H1 (cell line): ENCODE results near the gene ZNF511. TPM values are rescaled to one million over a fixed set of nuclear protein-coding genes. Genes with fewer than 3 reads are reported as not detected.

Experiments
- CHD2 ChIP-seq: IDR thresholded peaks from 2 replicates; pipeline ENCODE4 v1.6.1; 2012; ENCODE audit warnings: low read length, improper control_type of control experiment
- JUN ChIP-seq: IDR thresholded peaks from 2 replicates; pipeline ENCODE4 v1.6.1; 2011; ENCODE audit warnings: low read depth, mild to moderate bottlenecking, improper control_type of control experiment, low read length
- KDM4A ChIP-seq: IDR thresholded peaks from one replicate; pipeline ENCODE4 v1.7.1; 2012; ENCODE audit warnings: low read depth, mild to moderate bottlenecking, moderate library complexity, low read length, inconsistent platforms; ENCODE audit not compliant: severe bottlenecking
- NRF1 ChIP-seq: IDR thresholded peaks from 2 replicates; pipeline ENCODE4 v1.6.1; 2011; ENCODE audit warnings: mild to moderate bottlenecking, low read depth, low read length, improper control_type of control experiment
- POLR2AphosphoS5 ChIP-seq: IDR thresholded peaks from 2 replicates; pipeline ENCODE4 v1.6.1; 2011; ENCODE audit warnings: low read depth, low read length
- RFX5 ChIP-seq: IDR thresholded peaks from 2 replicates; pipeline ENCODE4 v1.6.1; 2011; ENCODE audit warnings: low read depth, low read length, improper control_type of control experiment, borderline replicate concordance
- TAF7 ChIP-seq: optimal IDR thresholded peaks from 2 replicates; pipeline ENCODE3; 2011; ENCODE audit warnings: low read depth, mild to moderate bottlenecking, inconsistent platforms, low read length, moderate library complexity, borderline replicate concordance
- YY1 ChIP-seq: IDR thresholded peaks from 2 replicates; pipeline ENCODE4 v1.6.1; 2011; ENCODE audit warnings: low read depth, mild to moderate bottlenecking, low read length
- polyA plus RNA-seq, 7 experiments: library from polyadenylated mRNA; depleted of rRNA in 3 of 7; stranded (reverse) in 5 of 7; unstranded in 2 of 7; fragments of >200 nt in 5 of 7; fragments of 200-250 nt in 2 of 7; gene quantifications; 1 replicate in 5 of 7; 2 replicates in 1 of 7; 4 replicates in 1 of 7; pipeline versions ENCODE4 v1.2.1 to v1.2.3, GENCODE V29; 2011 to 2013; ENCODE audit warnings: missing spikeins in 2 of 7, mixed read lengths in 2 of 7
- total RNA-seq: library from RNA; stranded (reverse); fragmentation: NEBNext Ultra II Directional; extraction: Animal tissue kit (Norgen Biotek cat#: 25700); gene quantifications from 2 replicates; pipeline ENCODE4 v1.2.1, GENCODE V29; 2021

ZNF511 gene
- total and polyA plus RNA-seq, 2 of the 8 experiments (the other 6 are each of a cell fraction or from before 2014, with no cell fraction given) = 55.4 to 71.7 TPM

DNA sequence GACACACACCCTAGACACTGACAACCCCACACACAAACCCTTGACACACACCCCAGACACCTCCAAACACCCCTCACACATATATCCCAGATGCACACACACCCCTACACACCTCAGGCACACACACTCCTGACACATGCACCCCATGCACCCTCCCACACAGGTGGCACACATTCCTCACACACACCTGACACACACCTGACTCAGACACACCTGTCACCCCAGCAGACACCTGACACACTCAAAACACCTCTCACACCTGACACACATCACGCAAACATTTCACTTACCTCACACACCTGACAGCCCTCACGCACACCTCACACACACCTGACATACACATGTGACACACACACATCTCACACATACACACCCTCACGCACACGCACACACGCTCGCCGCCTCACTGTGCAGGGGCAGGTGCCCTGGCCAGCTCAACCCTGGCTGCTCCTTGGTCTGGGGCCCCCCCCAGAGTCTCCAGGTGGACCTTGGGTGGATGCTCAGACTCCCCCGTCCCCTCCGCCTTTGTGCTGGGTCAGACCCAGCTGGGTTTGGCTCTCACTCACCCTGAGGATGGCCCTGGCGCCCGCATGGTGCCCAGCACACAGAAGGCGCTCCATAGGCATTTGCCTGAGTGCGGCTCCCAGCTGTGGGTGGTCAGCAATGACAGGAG lies 31.1 kb downstream of the ZNF511 start (continued):
- TF ChIP-seq JUN (no peak), YY1 (no peak), CHD2 (no peak), KDM4A (no peak), TAF7 (no peak), POLR2AphosphoS5 (no peak), NRF1 (no peak), RFX5 (no peak)
